H1 (cell line): Measurements from ENCODE around the gene CCDC200. TPM values are rescaled to one million over a fixed set of nuclear protein-coding genes. Genes with fewer than 3 reads are reported as not detected.

Source experiments
- CTCF ChIA-PET: fragments of 300-600 bp; sonication (Branson Sonifier 250); formaldehyde crosslinking; loops from one replicate; lab custom pipeline; 2021; ENCODE audit not compliant: partially characterized antibody; lab: Charles Lee
- POLR2A ChIA-PET: fragments of 300-600 bp; sonication (Branson Sonifier 250); formaldehyde crosslinking; loops from one replicate; lab custom pipeline; 2021; ENCODE audit warnings: inconsistent platforms; ENCODE audit not compliant: partially characterized antibody; lab: Charles Lee
- DNase-seq, 2 experiments: peaks; one replicate each; pipeline versions ENCODE4 v3.0.0 to v3.0.0-alpha.2; 2010 to 2022; ENCODE audit warnings: low spot score in 2 of 2, low read depth in 1 of 2, mixed read lengths in 1 of 2
- FAIRE-seq: peaks from 2 replicates; lab custom pipeline; 2011; peaks lifted over from hg19 to GRCh38; lab: Jason Lieb, UNC
- H2AFZ ChIP-seq: 2 replicates; pipeline ENCODE4 v1.8.1; 2012; ENCODE audit warnings: low read length, inconsistent platforms
- H2AK5ac ChIP-seq: 2 replicates; pipeline ENCODE4 v1.6.1; 2013; ENCODE audit warnings: low read depth, low read length
- H2BK120ac ChIP-seq: replicated peaks from 2 replicates; pipeline ENCODE3; 2013; ENCODE audit warnings: low read depth, low read length, inconsistent platforms
- H2BK12ac ChIP-seq: 2 replicates; pipeline ENCODE4 v1.6.1; 2013; ENCODE audit warnings: low read depth, low read length
- H2BK15ac ChIP-seq: 2 replicates; pipeline ENCODE4 v1.6.1; 2013; ENCODE audit warnings: low read length
- H2BK20ac ChIP-seq: 2 replicates; pipeline ENCODE4 v1.6.1; 2013; ENCODE audit warnings: low read length
- H2BK5ac ChIP-seq: 2 replicates; pipeline ENCODE4 v1.6.1; 2013; ENCODE audit warnings: low read depth, low read length
- H3K14ac ChIP-seq: 2 replicates; pipeline ENCODE4 v1.6.1; 2013; ENCODE audit warnings: inconsistent platforms; ENCODE audit not compliant: insufficient read length
- H3K18ac ChIP-seq: 2 replicates; pipeline ENCODE4 v1.6.1; 2013; ENCODE audit warnings: low read length; ENCODE audit errors: extremely low read depth
- H3K23ac ChIP-seq: 2 replicates; pipeline ENCODE4 v1.6.1; 2013; ENCODE audit warnings: inconsistent platforms; ENCODE audit not compliant: insufficient read length
- H3K23me2 ChIP-seq: 2 replicates; pipeline ENCODE4 v1.6.1; 2013; ENCODE audit warnings: low read depth, low read length
- H3K27ac ChIP-seq: 2 replicates; pipeline ENCODE4 v1.6.1; 2011; ENCODE audit warnings: low read depth, low read length, inconsistent platforms
- H3K27me3 ChIP-seq, 4 experiments: replicated peaks in 1 of 4; 1 replicate in 1 of 4; 2 replicates in 3 of 4; pipeline versions ENCODE4 v1.6.1 to v1.8.1; 2011 to 2013; ENCODE audit warnings: low read length in 3 of 4, mild to moderate bottlenecking in 3 of 4, inconsistent platforms in 2 of 4, mixed read lengths in 2 of 4, moderate library complexity in 1 of 4; ENCODE audit not compliant: control insufficient read depth in 3 of 4, insufficient read depth in 3 of 4; ENCODE audit errors: extremely low read depth in 1 of 4
- H3K36me3 ChIP-seq, 4 experiments: 2 replicates each; pipeline versions ENCODE4 v1.6.1 to v1.8.1; 2011 to 2013; ENCODE audit warnings: mild to moderate bottlenecking in 4 of 4, low read length in 3 of 4, moderate library complexity in 2 of 4, control low read depth in 1 of 4, inconsistent platforms in 1 of 4; ENCODE audit not compliant: insufficient read depth in 4 of 4, control insufficient read depth in 2 of 4
- H3K4ac ChIP-seq: replicated peaks from 2 replicates; pipeline ENCODE3; 2013; ENCODE audit warnings: low read length, low read depth, mixed read lengths, inconsistent platforms; ENCODE audit not compliant: insufficient read length
- H3K4me1 ChIP-seq, 4 experiments: replicated peaks in 1 of 4; 1 replicate in 1 of 4; 2 replicates in 3 of 4; pipeline versions ENCODE4 v1.6.1 to v1.8.1; 2011 to 2013; ENCODE audit warnings: low read length in 3 of 4, inconsistent platforms in 2 of 4, mixed read lengths in 1 of 4; ENCODE audit not compliant: insufficient read depth in 4 of 4, control insufficient read depth in 3 of 4
- H3K4me2 ChIP-seq, 2 experiments: 2 replicates each; pipeline versions ENCODE4 v1.6.1 to v1.8.1; 2011 to 2013; ENCODE audit warnings: low read depth in 2 of 2, low read length in 2 of 2, control low read depth in 1 of 2, inconsistent platforms in 1 of 2, mild to moderate bottlenecking in 1 of 2; ENCODE audit not compliant: insufficient read depth in 1 of 2
- H3K4me3 ChIP-seq, 4 experiments: fragments of 200-600, 300-600 bp in 1 of 4; sonication (generic), shearing (Covaris generic), sonication (Bioruptor Twin) in 1 of 4; 2 replicates each; pipeline versions ENCODE4 v1.5.1 to v1.8.1; 2011 to 2016; ENCODE audit warnings: low read length in 4 of 4, low read depth in 3 of 4, control low read depth in 2 of 4, inconsistent platforms in 2 of 4, mild to moderate bottlenecking in 2 of 4, mixed read lengths in 1 of 4, moderate library complexity in 1 of 4; ENCODE audit not compliant: insufficient read depth in 2 of 4; ENCODE audit errors: extremely low read depth in 1 of 4
- H3K56ac ChIP-seq: replicated peaks from 2 replicates; pipeline ENCODE3; 2013; ENCODE audit warnings: low read depth, mild to moderate bottlenecking, mixed read lengths, low read length, inconsistent platforms; ENCODE audit not compliant: insufficient read length
- H3K79me1 ChIP-seq: 2 replicates; pipeline ENCODE4 v1.6.1; 2013; ENCODE audit warnings: low read depth, low read length, control low read depth
- H3K79me2 ChIP-seq, 2 experiments: 2 replicates each; pipeline versions ENCODE4 v1.6.1 to v1.8.1; 2012 to 2013; ENCODE audit warnings: low read length in 2 of 2, mild to moderate bottlenecking in 2 of 2, inconsistent platforms in 1 of 2; ENCODE audit not compliant: insufficient read depth in 2 of 2, control insufficient read depth in 1 of 2
- H3K9ac ChIP-seq, 4 experiments: replicated peaks in 1 of 4; 1 replicate in 1 of 4; 2 replicates in 3 of 4; pipeline versions ENCODE4 v1.6.1 to v1.8.1; 2011 to 2013; ENCODE audit warnings: low read depth in 3 of 4, low read length in 3 of 4, control low read depth in 2 of 4, mild to moderate bottlenecking in 2 of 4, moderate library complexity in 2 of 4, inconsistent platforms in 1 of 4; ENCODE audit errors: extremely low read depth in 1 of 4
- H3K9me3 ChIP-seq, 2 experiments: 2 replicates each; pipeline versions ENCODE4 v1.6.1 to v1.8.1; 2012 to 2013; ENCODE audit warnings: mild to moderate bottlenecking in 2 of 2, moderate library complexity in 2 of 2, control low read depth in 1 of 2, inconsistent platforms in 1 of 2, low read depth in 1 of 2, low read length in 1 of 2, mixed read lengths in 1 of 2; ENCODE audit not compliant: insufficient read depth in 2 of 2
- H4K20me1 ChIP-seq, 2 experiments: replicated peaks in 1 of 2; 2 replicates each; pipeline versions ENCODE3 to v1.8.1; 2011 to 2013; ENCODE audit warnings: inconsistent platforms in 2 of 2, low read length in 2 of 2, mild to moderate bottlenecking in 1 of 2; ENCODE audit not compliant: insufficient read depth in 2 of 2, control insufficient read depth in 1 of 2
- H4K5ac ChIP-seq: 2 replicates; pipeline ENCODE4 v1.6.1; 2013; ENCODE audit warnings: low read length, low read depth, mixed read lengths, inconsistent platforms; ENCODE audit not compliant: insufficient read length
- H4K8ac ChIP-seq: 2 replicates; pipeline ENCODE4 v1.8.0; 2013; ENCODE audit warnings: mild to moderate bottlenecking, moderate library complexity, low read length, inconsistent platforms; ENCODE audit not compliant: insufficient read depth; ENCODE audit errors: extremely low read depth
- H4K91ac ChIP-seq: replicated peaks from 2 replicates; pipeline ENCODE3; 2013; ENCODE audit warnings: low read length, mixed read lengths, inconsistent platforms; ENCODE audit not compliant: insufficient read length
- CBX8 ChIP-seq: fragments of 300-800, 300-1000 bp; sonication (generic); IDR thresholded peaks from 2 replicates; pipeline ENCODE4 v1.7.1; 2016; ENCODE audit warnings: low read depth, low read length, borderline replicate concordance
- FOSL1 ChIP-seq: IDR thresholded peaks from 2 replicates; pipeline ENCODE4 v1.6.1; 2011; ENCODE audit warnings: mild to moderate bottlenecking, low read depth, low read length, moderate library complexity; ENCODE audit not compliant: insufficient read depth
- GABPA ChIP-seq: IDR thresholded peaks from 2 replicates; pipeline ENCODE4 v1.6.1; 2011; ENCODE audit warnings: mild to moderate bottlenecking, low read length, moderate library complexity, borderline replicate concordance; ENCODE audit not compliant: insufficient read depth
- KDM5A ChIP-seq: fragments of 200-600 bp; IDR thresholded peaks from 2 replicates; pipeline ENCODE4 v1.7.1; 2012; ENCODE audit warnings: mild to moderate bottlenecking, low read length, inconsistent platforms, mixed read lengths
- MAX ChIP-seq: IDR thresholded peaks from 2 replicates; pipeline ENCODE4 v1.6.1; 2012; ENCODE audit warnings: inconsistent platforms
- POLR2AphosphoS5 ChIP-seq: IDR thresholded peaks from 2 replicates; pipeline ENCODE4 v1.6.1; 2011; ENCODE audit warnings: low read depth, low read length
- POU5F1 ChIP-seq: IDR thresholded peaks from 2 replicates; pipeline ENCODE4 v1.6.1; 2011; ENCODE audit warnings: low read depth, mild to moderate bottlenecking, low read length, moderate library complexity
- SAP30 ChIP-seq: fragments of 300-600 bp; sonication (generic); IDR thresholded peaks from 2 replicates; pipeline ENCODE4 v1.7.1; 2012; ENCODE audit warnings: low read length, moderate library complexity, mild to moderate bottlenecking, inconsistent platforms; ENCODE audit not compliant: insufficient read depth, insufficient replicate concordance
- ZNF274 ChIP-seq: IDR thresholded peaks from 2 replicates; pipeline ENCODE4 v1.7.0; 2012; ENCODE audit warnings: low read length, borderline replicate concordance; ENCODE audit errors: extremely low read depth
- WGBS, 2 experiments: shearing (Covaris generic) in 1 of 2; methylation state at CpG; one replicate each; pipeline versions ENCODE4 v1.1.6 to v1.1.7; 2013 to 2015; ENCODE audit warnings: low lambda C conversion rate in 2 of 2, mixed read lengths in 2 of 2, inconsistent platforms in 1 of 2, low coverage in 1 of 2, missing lambda C conversion rate in 1 of 2; ENCODE audit not compliant: insufficient replicate concordance in 2 of 2, insufficient coverage in 1 of 2, insufficient read length in 1 of 2; ENCODE audit errors: extremely low coverage in 1 of 2, missing lambda C conversion rate in 1 of 2; 5-methylcytosine and 5-hydroxymethylcytosine counted together
- polyA plus RNA-seq, 7 experiments: library from polyadenylated mRNA; depleted of rRNA in 3 of 7; stranded (reverse) in 5 of 7; unstranded in 2 of 7; fragments of >200 nt in 5 of 7; fragments of 200-250 nt in 2 of 7; gene quantifications; 1 replicate in 5 of 7; 2 replicates in 1 of 7; 4 replicates in 1 of 7; pipeline versions ENCODE4 v1.2.1 to v1.2.3, GENCODE V29; 2011 to 2013; ENCODE audit warnings: missing spikeins in 2 of 7, mixed read lengths in 2 of 7
- total RNA-seq: library from RNA; stranded (reverse); fragmentation: NEBNext Ultra II Directional; extraction: Animal tissue kit (Norgen Biotek cat#: 25700); gene quantifications from 2 replicates; pipeline ENCODE4 v1.2.1, GENCODE V29; 2021

The CCDC200 gene
- total and polyA plus RNA-seq, 2 of the 8 experiments (the other 6 are each of a cell fraction or from before 2014, with no cell fraction given), result 0.11 TPM; not detected in 1

- WGBS, 2 experiments, result 83% methylated on average over 7 of the region's 7 CpGs; no CpG with 5 or more reads in 1 of the 2 experiments
- FAIRE-seq (no peak), DNase-seq (no peak)
- CTCF ChIA-PET, result interaction anchor here (0.8 to 3.5 kb wide), 6 partner anchors 9 to 103 kb away, joined by 3 to 14 read pairs (median 4); no protein-coding TSS in a partner anchor
- H4K20me1 ChIP-seq, result no peaks in the 10 kb centered on the region
- H2BK15ac ChIP-seq, result no peak overlapping the region
- H2BK12ac ChIP-seq, result no peak overlapping the region
- no peak overlapping the region for H3K4ac ChIP-seq
- H3K79me2 ChIP-seq, result no peaks in the 10 kb centered on the region
- H2BK5ac ChIP-seq, result no peak overlapping the region
- H3K27ac ChIP-seq, result no peak overlapping the region
- peak overlapping the region in 3 of 4 experiments; percentile 59 to 82 (median 75); a peak in 5 of 8 replicates for H3K4me3 ChIP-seq
- 0 out of 2 replicates have a peak overlapping the region, but pooled peaks have one; percentile 63 for H2AFZ ChIP-seq
- peak overlapping the region; percentile 69 to 91 for H3K4me2 ChIP-seq
- H3K23ac ChIP-seq, result no peak overlapping the region
- H4K8ac ChIP-seq, result no peak overlapping the region
- no peak overlapping the region for H3K14ac ChIP-seq
- H4K5ac ChIP-seq, result no peak overlapping the region
- H3K79me1 ChIP-seq, result no peaks in the 10 kb centered on the region
- peaks cover 0 to 2% (median 0%) of the 10 kb centered on the region in 4 experiments; a peak in 2 of 8 replicates for H3K36me3 ChIP-seq
- peaks cover 0 to 5% (median 3%) of the 10 kb centered on the region in 4 experiments; a peak in 4 of 7 replicates for H3K4me1 ChIP-seq
- no peak overlapping the region for H2BK120ac ChIP-seq
- no peak overlapping the region for H2BK20ac ChIP-seq
- no peak overlapping the region for H3K56ac ChIP-seq
- no peak overlapping the region for H3K18ac ChIP-seq
- no peaks in the 10 kb centered on the region; a peak in 1 of 4 replicates for H3K9me3 ChIP-seq
- H3K27me3 ChIP-seq, result peaks cover 0 to 2% (median 0%) of the 10 kb centered on the region in 4 experiments; a peak in 1 of 7 replicates
- no peak overlapping the region for H2AK5ac ChIP-seq
- POLR2A ChIA-PET, result interaction anchor here (0.5 to 10.3 kb wide), 14 partner anchors 7 to 267 kb away, joined by 3 to 123 read pairs (median 4); partner anchors contain the start of gene RPL27
- no peak overlapping the region; a peak in 1 of 7 replicates for H3K9ac ChIP-seq
- no peak overlapping the region for H4K91ac ChIP-seq
- peaks cover 8% of the 10 kb centered on the region; the same call in 1 of the 2 replicates for H3K23me2 ChIP-seq
- no peak for TF ChIP-seq CBX8
- no peak for TF ChIP-seq KDM5A
- TF ChIP-seq SAP30, result no peak
- no peak for TF ChIP-seq FOSL1
- TF ChIP-seq POLR2AphosphoS5, result no peak
- no peak for TF ChIP-seq ZNF274
- no peak for TF ChIP-seq MAX
- TF ChIP-seq POU5F1, result no peak
- no peak for TF ChIP-seq GABPA
Observed at GRCh38 chr17:43212641-43213490, 15.6 kb downstream of the CCDC200 start.
